ENCODE results near the gene TSKS.

The TSKS gene

DNA sequence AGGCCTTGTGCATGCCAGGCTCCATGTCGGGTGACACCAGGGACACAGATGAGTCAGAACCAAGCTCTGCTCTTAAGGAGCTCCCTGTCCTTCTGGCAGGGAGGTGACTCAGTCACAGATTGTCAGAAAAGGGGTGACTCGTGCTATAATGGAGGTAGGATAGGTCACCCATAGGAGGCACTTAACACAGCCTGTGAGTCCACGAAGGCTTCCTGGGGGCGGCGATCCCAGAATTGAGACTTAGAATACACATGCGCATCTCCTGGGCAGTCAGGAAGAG lies 30.4 kb upstream of the TSKS start:
- DNase-seq, result no peak

DNA sequence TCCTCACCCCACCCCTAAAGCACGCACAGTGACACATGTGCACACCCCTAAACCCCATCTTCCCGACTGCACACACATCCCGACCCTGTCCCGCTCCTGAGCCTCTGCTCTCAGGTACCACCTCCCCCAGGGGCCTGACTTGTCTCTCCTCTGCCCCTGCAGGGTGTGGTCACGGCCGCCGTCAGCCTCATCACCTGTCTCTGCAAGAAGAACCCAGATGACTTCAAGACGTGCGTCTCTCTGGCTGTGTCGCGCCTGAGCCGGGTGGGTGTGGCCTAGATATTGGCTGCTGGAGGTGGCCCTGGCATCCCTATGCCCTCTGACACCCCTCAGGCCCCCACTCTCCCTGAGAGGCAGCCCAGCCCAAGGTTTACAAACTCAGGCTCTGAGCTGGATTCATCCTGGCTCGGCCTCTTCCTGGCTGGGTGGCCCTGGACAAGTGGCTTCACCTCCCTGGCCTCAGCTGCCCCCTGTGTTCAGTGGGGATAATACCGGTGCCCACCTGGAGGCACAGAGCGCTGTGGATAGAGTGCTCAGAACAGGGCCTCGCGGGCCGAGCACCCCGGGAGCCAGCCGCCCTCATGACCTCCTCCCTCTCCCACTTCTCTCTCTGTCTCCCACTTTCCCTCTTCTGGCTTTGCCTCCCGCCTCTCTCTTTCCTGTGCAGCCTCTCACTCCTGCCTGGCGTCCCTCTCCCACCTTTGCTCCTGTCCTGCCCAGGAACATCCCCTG lies 29.9 kb upstream of the TSKS start:
- DNase-seq, result no peak

DNA sequence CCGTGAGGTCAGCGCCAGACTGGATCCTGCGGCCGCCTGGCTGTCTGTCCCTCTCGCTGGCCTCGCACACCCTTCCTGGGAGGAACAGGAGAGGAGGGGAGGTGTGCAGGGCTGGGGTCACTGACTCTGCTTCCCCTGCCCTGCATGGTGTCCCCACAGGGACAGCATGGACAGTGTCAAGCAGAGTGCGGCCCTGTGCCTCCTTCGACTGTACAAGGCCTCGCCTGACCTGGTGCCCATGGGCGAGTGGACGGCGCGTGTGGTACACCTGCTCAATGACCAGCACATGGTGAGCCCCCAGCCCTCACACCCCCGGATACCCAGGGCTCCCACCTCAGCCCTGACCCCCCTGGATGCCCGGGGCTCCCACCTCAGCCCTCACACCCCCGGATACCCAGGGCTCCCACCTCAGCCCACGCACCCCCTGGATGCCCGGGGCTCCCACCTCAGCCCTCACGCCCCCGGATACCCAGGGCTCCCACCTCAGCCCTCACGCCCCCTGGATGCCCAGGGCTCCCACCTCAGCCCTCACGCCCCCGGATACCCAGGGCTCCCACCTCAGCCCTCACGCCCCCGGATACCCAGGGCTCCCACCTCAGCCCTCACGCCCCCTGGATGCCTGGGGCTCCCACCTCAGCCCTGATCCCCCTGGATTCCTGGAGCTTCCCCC lies 28.8 kb upstream of the TSKS start:
- DNase-seq, result no peak

DNA sequence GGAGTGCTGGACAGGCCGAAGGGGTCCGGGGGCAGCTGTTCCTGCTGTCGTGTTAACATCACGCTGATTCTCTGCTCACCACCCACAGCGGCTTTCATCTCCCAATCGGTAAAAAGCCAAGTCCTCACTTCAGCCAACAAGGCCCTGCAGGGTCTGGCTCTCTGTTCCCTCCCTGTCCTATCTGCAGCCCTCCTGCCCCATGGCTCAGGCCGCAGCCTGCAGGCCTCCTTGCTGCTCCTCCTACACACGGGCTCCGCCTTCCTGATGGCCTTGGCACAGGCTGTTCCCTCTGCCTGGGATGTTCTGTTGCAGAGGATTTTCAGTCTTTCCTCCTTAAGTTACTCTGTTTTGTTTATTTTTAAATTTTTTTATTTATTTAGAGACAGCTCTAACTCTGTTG lies 27.8 kb upstream of the TSKS start:
- no peak for DNase-seq

DNA sequence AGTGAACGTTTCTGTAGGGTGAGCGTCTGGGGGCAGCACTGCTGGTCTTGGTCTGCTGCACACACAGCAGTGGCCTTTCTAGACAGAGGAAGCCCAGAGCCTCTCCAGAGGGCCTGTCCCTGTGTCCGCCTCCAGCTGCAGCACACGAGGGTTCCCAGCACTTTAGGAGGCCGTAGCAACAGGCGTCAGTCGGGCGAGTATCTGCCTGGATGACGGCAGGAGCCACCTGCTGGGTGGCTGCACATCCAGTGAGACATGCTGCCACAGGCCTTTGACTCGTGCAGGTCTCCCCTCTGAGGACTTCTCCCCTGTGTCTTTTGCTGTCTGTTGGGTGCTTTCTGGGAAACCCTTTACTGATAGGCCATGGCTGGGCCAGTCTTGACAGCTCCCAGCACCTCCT lies 25.8 kb upstream of the TSKS start:
- no peak for DNase-seq

DNA sequence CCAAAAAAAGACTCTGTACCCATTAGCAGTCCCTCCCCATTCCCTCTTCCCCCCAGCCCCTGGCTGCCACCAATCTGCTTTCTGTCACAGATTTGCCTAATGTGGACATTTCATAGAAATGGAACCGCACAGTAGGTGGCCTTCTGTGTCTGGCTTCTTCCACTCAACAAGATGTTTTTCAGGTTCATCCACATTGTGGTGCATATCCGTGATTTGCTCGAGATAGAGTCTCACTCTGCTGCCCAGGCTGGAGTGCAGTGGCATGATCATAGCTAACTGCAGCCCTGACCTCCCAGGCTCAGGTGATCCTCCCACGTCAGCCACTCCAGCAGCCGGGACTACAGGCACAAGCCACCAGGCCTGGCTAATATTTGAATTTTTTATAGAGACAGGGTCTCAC lies 24.6 kb upstream of the TSKS start:
- no peak for DNase-seq

DNA sequence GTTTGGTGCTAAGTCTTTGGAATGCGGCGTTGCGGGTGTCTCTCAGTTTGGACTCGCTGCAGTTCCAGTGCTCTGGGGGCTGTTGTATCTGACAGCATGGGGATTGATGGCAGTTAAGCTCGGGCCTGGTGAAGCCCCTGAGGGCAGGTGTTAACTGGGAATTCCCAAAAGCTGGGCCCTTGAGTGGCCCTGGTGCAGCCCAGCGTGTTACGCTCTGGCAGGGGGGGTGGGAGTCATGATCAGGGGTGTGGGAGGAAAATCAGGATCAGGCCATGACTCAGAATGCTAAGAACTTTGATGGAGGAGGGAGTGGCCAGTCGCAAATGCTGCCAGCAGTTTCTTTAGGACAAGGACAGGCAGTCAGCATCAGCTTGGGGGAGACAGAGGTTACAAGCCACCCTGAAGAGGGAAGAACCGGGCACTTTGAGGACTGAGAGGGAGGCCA lies 23.3 kb upstream of the TSKS start:
- DNase-seq, result no peak

DNA sequence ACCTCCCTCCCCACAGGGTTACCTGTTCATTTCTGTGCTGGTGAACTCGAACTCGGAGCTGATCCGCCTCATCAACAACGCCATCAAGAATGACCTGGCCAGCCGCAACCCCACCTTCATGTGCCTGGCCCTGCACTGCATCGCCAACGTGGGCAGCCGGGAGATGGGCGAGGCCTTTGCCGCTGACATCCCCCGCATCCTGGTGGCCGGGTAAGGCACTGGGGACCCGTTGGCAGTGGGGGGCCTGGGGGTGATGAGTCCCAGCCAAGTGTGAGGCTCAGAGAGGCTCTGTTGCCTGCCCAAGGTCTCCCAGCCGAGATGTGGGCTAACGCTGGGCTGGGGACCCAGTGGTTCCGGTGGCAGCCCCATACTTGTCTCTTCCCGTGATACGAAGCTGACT lies 19.4 kb upstream of the TSKS start:
- DNase-seq, result no peak

DNA sequence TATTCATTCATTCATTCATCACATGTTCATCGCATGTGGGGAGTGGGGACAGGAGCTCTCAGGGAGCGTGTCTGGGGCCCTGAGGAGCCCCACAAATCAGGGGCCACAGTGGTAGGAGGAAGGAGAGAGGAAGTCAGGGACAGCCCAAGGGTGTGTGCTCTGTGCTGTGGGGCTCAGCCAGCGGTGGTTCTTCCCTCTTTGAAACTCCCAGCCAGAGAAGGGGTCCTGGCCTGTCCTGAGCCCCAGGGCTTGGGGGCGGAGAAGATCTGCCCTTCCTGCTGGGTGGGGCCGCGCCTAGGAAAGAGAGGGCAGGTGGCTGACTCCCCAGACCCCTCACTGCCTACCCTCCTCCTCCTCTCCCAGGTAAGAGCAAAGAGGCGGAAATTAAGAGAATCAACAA lies 18.3 kb upstream of the TSKS start:
- no peak for DNase-seq

DNA sequence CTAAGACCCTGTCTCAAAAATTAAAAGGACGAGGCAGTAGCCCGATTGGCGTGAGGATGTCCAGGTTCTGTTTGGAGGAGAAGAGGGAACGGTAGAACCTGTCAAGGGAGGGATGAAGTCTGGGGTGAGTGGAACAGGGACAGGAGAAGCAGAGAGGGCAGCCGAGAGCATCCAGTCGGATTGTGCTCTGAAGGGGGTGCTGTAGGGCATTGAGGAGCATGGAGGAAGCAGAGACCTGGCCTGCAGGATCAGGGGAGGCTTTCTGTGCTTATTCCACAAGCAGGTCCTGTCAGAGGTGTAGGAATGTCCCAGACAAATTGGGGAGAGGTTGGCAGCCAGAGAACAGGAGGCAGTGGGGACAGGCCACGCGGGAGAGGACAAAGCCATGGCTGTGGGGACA lies 17.8 kb upstream of the TSKS start:
- no peak for DNase-seq

DNA sequence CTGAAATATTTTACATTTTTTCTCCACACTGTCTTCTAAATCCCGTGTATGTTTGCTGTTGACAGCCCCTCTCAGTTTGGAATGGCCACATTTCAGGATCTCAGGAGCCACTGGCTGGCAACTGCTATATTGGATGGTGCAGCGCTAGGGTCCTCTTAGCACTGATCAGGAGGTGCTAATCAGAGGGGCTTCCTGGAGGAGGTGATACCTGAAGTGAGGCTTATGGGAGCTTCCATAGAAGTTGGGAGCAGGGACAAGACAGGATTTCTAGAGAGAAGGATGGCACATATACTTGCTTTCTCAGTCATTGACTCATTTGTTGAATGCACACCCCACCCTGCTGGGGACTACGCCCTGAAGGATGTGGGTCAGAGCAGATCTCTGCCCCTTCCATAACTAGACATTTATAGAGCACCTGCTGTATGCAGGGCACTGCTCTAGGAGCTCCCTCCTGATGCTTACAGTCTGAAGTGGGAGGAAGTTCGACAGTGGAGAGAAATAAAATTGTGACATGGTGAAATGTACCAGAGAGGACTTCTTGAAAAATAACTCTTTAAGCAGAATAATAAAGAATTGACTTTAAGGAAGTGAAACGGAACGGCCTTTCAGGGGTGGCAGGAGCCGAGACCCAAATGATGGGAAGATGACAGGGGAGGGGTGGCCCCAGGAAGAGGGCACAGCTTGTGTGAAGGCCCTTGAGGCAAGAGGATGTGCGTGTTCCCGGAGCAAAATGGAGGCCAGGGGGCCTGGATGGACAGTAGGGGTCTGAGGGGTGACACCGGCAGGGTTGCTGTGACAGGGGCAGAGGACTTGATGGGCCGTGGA lies 16.8 kb upstream of the TSKS start:
- no peak for DNase-seq

DNA sequence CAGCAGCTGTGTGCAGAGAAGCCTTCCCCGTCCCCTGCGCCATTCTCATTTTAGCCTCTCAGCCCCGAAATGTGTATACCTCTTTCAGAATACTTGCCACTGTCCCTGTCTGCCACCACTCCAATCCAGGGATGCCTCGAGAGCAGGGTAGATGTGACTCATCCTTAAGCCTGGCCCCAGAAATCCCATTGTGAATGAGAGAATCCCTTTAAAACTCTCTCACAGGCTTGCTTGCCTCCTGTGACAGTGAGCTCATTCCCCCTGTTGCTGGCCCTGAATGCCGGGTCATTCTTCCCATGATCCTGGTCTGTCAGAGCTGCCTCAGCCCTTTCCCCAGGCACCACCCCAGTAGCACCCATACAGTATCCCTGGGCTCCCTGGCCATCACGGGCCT lies 13.3 kb upstream of the TSKS start:
- DNase-seq, result no peak

DNA sequence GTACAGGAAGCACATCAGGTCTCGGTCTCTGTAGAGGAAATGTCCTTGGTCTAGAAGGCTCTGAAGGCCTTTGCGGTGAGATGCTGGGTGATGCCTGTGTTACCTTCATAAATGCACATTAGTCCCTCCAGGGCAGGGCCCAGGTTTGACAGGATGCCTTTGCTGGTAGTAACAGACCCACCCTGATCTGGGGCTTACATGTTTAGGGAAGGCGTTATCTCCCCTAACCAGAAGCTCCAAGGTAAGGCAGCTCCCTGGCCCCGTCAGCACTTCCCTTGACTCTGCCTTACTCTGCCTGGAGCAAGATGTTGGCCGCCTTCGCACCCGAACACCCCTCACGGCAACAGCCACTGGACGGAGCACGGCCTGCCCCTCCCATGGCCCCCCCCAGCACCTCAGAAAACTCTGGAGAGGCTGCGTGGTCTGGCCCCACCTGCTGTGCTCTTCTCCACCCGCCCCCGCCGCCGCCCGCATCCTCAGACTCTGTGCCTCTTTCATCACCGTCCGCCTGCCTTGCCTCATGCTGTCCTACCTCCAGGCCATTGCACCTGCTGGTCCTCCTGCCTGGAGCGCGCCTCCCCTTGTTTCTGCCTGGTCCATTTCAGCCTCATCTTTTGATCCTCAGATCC lies 12.8 kb upstream of the TSKS start:
- no peak for DNase-seq

DNA sequence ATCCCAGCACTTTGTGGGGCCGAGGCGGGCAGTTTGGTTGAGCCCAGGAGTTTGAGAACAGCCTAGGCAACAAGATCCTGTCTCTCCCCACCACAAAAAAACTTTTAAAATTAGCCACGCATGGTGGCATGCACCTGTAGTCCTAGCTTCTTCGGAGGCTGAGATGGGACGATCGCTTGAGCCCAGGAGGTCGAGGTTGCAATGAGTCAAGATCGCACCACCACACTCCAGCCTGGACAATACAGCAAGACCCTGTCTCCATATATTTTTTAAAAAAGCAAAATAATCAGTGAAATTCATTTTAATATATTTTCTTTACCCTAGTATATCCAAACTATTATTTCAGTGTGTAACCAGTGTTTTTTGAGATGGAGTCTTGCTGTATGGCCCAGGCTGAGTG lies 11.9 kb upstream of the TSKS start:
- DNase-seq, result no peak

DNA sequence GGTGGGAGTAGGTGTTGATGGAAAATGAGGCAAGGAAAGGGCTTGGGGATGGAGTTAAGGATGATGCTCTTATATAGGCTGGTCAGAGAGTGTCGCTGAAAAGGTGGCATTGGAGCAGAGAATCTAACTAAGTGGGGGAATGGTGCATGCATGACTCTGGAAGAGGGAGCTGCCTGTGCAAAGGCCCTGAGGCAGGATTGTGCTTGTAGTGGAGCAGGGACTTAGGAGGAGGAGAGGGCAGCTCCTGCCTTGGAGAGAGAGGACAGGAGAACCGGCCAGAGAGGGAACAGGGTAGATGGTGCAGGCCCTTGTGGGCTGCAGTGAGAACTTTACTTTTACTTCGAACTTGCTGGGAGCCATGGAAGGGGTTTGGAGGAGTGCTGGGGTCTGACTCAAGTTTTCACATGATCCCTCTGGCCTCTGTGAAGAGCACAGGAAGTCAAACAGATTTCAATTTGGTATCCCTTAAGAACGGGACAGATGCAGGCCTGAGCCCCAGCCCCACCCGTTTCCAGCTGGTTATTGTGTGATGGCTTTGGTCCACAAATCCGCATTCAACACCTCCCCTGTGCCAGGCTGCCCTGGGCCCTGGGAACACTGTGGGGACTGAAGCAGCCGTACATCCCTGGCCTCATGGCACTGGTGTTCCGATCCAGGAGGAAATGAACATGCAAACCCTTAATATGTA lies 10.7 kb upstream of the TSKS start:
- no peak for DNase-seq

DNA sequence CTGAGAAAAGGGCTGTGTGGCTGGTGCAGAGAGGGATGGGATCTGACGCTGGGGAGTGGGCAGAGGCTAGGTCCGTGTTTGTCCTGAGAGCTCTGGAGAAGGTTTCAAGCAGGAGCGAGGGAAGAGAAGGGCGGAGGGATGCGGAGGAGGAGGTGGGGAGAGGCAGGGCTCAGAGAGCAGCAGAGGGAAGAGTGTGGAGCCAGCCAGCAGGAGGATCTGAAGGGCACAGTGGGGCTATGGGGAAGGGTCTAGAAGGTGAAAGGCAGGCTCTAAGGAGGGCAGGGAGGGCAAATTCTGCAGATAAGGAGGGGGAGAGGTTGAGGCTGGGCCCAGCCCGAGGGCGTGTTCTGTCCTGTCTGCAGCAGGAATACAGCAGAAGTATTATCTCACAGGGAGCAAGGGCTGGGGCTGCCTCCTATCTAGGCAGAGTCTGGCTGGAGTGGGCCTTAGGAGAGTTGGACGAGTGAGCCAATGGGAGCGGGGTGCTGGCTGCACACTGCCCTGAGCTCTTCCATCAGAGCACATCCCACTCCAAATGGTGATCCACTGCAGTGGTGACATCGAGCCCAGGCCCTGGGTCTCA lies 9.8 kb upstream of the TSKS start:
- no peak for DNase-seq

DNA sequence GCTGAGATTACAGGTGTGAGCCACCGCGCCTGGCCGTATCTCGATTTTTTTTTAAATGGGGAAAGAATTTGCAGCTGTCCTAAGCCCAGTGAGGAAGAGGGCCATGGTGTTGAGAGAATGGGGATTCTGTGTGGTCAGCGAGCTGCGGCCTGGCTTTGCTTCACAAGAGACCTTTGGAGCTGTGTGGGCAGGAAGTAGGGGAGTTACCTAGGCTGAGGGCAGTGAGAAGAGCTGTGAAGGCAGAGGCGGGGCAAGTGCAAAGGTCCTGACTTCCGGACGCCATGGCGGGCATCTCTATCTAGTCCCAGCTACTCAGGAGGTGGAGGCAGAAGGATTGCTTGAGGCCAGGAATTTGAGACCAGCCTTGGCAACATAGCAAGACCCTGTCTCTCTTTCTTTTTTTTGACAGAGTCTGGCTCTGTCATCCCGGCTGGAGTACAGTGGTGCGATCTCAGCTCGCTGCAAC lies 8.6 kb upstream of the TSKS start:
- no peak for DNase-seq

DNA sequence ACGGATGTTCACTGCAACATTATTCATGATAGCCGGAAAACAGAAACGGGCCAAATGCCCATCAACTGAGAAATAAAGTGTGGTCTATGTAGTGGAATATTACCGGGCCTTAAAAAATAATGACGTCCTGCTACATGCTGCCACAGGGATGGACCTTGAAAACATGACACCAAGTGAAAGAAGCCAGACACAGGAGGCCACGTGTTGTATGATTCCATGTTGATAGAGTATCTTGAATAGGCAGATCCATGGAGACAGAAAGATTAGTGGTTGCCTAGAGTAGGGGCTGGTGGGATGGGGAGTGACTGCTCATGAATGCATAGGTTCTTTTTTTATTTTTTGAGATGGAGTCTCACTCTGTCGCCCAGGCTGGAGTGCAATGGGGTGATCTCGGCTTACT lies 7.4 kb upstream of the TSKS start:
- DNase-seq, result no peak

DNA sequence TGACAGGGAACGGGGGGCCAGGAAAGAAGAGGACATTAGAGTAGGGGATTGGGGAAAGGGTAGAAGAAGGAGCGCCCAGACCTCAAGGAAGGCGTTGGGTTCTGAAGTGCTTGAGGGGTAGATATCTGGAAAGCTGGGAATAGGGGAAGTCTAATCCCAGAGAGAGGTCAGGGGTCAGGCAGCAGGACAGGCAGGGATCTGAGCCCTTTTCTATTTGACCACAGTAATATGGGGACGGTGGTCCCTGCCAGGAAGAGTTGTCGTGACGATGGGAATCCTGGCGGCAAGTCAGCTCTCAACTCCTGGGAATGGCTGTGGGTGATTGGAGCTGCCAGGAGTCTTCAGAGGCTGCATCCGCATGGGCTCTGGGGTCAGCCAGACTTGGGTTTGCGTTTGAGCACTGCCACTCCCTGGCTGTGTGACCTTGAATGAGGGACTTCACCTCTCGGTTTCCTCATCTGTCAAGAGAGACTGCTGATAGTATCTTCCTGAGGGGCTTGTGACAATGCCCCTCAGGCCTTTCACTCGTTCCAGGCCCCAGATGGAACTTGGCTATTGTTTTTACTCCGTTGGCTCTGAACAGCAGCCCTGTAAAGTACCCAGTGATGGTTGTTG lies 5.0 kb upstream of the TSKS start:
- DNase-seq, result no peak

DNA sequence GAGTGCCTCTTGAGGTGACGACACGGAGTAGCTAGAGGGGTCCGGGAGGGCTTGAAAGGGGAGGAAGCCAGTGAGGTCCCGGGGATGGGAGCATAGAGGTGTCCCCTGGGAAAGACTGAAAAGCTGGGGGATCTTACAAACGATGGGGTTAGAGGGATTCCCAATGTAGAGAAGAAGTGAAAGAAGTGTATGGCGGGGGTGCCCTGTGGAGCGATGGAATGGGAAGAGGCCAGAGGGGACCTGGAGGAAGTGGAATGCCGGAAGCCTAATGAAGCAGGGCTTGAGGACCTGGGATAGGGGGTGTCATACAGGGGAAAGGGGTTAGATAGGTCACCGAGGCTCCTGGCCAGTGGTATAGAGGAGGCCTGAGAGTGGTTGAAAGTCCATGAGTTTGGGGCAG lies 4.3 kb upstream of the TSKS start:
- no peak for DNase-seq

DNA sequence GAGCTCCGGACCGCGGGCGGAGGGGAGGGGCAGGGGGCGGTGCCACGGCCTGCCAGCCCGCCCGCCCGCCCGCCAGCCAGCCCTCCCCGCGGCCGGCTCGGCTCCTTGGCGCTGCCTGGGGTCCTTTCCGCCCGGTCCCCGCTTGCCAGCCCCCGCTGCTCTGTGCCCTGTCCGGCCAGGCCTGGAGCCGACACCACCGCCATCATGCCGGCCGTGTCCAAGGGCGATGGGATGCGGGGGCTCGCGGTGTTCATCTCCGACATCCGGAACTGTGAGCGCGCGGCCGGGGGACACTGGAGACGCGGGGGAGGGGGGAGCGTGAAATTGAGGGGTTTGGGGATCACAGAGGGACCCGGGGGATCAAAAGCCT lies 3.8 kb upstream of the TSKS start, which contains the start of gene AP2A1:
Gene AP2A1 (plus strand): TSS at position 72 of the 370 bp plus-strand sequence. CDS start 133 bp downstream, at position 205.
- no peak for DNase-seq

All from activated gamma-delta T cell (primary cell).